KMS-11 (cell line): ENCODE measurements around the gene TFEB.

Source experiments
- H2AFZ ChIP-seq: fragments of 200-600 bp; sonication (generic); 2 replicates; pipeline ENCODE4 v1.6.1; 2016; ENCODE audit warnings: antibody characterized with exemption, mixed run types, low read depth
- H3K27ac ChIP-seq: fragments of 200-600 bp; sonication (generic); 2 replicates; pipeline ENCODE4 v1.6.1; 2016; ENCODE audit warnings: mild to moderate bottlenecking, mixed run types
- H3K27me3 ChIP-seq: fragments of 200-600 bp; sonication (generic); 2 replicates; pipeline ENCODE4 v1.6.1; 2017; ENCODE audit warnings: mild to moderate bottlenecking, low read depth, mixed run types, moderate library complexity; ENCODE audit not compliant: insufficient read depth
- H3K36me3 ChIP-seq: fragments of 200-600 bp; sonication (generic); 2 replicates; pipeline ENCODE4 v1.6.1; 2017; ENCODE audit warnings: mild to moderate bottlenecking, mixed run types; ENCODE audit not compliant: insufficient read depth
- H3K4me1 ChIP-seq: fragments of 200-600 bp; sonication (generic); 2 replicates; pipeline ENCODE4 v1.6.1; 2016; ENCODE audit warnings: mild to moderate bottlenecking, low read depth, mixed run types; ENCODE audit not compliant: poor library complexity, severe bottlenecking
- H3K4me2 ChIP-seq: fragments of 200-600 bp; sonication (generic); 2 replicates; pipeline ENCODE4 v1.7.0; 2016; ENCODE audit warnings: mild to moderate bottlenecking, mixed run types
- H3K4me3 ChIP-seq: fragments of 200-600 bp; sonication (generic); IDR thresholded peaks from 2 replicates; pipeline ENCODE4 v1.6.1; 2017; ENCODE audit warnings: low read depth, low read length, mixed read lengths; ENCODE audit not compliant: insufficient read depth
- H3K79me2 ChIP-seq: fragments of 200-600 bp; sonication (generic); 2 replicates; pipeline ENCODE4 v1.6.1; 2016; ENCODE audit warnings: low read depth, mixed run types; ENCODE audit not compliant: insufficient read depth
- H3K9ac ChIP-seq: fragments of 200-600 bp; sonication (generic); 2 replicates; pipeline ENCODE4 v1.6.1; 2016; ENCODE audit warnings: mild to moderate bottlenecking, mixed run types
- H4K20me1 ChIP-seq: fragments of 200-600 bp; sonication (generic); 2 replicates; pipeline ENCODE4 v1.6.1; 2016; ENCODE audit warnings: mild to moderate bottlenecking, mixed run types; ENCODE audit not compliant: insufficient read depth
- CTCF ChIP-seq: fragments of 200-600 bp; sonication (generic); conservative IDR thresholded peaks from 2 replicates; pipeline ENCODE4 v1.6.1; 2017; ENCODE audit warnings: low read depth, mild to moderate bottlenecking, antibody characterized with exemption, low read length, moderate library complexity, mixed read lengths

The TFEB gene

GRCh38 chr6:41715795-41716515 lies 19.5 kb downstream of the TFEB start:
- Histone ChIP-seq H3K4me1 (peaks cover 35% of the 10 kb centered on the region), H4K20me1 (no peaks in the 10 kb centered on the region), H3K4me2 (peak overlapping the region; percentile 74; the same call in 1 of the 2 replicates), H3K36me3 (no peaks in the 10 kb centered on the region), H3K9ac (no peak overlapping the region), H3K27ac (no peak overlapping the region), H3K4me3 (no peak overlapping the region), H3K27me3 (no peaks in the 10 kb centered on the region), H2AFZ (no peak overlapping the region), H3K79me2 (no peaks in the 10 kb centered on the region)
- TF ChIP-seq CTCF = no peak

DNA sequence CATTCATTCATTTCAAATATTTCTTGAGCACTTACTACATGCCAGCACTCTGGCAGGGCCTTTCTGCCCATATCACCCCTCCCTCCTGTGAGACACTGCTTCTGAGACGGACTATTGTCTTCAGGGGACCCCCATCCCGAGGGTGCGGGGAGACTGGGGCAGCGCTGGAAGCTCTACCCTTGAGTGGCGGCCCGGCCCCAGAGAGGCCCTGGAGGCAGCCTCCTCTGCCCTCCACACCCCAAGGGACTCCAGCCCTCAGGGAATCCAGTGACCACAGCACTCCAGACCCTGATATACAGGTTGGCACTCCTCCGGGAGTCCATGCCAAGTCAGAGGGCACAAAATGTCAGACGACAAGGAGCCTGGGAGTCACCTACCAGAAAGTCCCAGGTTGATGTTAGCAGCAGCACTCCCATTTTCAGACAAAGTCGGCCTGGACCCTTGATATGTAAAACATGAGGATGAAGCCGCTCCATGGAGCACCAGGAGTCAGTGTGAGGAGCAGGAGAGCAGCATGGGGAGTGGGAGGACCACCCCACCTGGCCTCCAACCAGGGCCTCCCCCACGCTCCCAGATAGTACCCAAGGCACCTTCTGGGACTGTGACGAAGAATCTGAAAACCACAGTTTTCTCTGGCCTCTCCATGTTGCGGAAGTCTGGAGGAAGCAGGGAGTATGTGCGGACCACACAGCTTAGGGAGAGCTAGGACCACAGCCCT lies 20.7 kb downstream of the TFEB start:
- Histone ChIP-seq H2AFZ (no peak overlapping the region), H4K20me1 (no peaks in the 10 kb centered on the region), H3K27ac (no peak overlapping the region), H3K4me3 (no peak overlapping the region), H3K4me2 (no peak overlapping the region), H3K79me2 (no peaks in the 10 kb centered on the region), H3K27me3 (no peaks in the 10 kb centered on the region), H3K9ac (no peak overlapping the region), H3K4me1 (peaks cover 32% of the 10 kb centered on the region), H3K36me3 (no peaks in the 10 kb centered on the region)
- no peak for TF ChIP-seq CTCF

GRCh38 chr6:41713650-41714291 lies 21.6 kb downstream of the TFEB start:
- Histone ChIP-seq H3K4me3 (no peak overlapping the region), H3K9ac (no peak overlapping the region), H3K27me3 (no peaks in the 10 kb centered on the region), H4K20me1 (no peaks in the 10 kb centered on the region), H3K4me1 (peaks cover 30% of the 10 kb centered on the region), H3K36me3 (no peaks in the 10 kb centered on the region), H2AFZ (no peak overlapping the region), H3K27ac (no peak overlapping the region), H3K79me2 (no peaks in the 10 kb centered on the region), H3K4me2 (no peak overlapping the region)
- TF ChIP-seq CTCF = no peak

DNA sequence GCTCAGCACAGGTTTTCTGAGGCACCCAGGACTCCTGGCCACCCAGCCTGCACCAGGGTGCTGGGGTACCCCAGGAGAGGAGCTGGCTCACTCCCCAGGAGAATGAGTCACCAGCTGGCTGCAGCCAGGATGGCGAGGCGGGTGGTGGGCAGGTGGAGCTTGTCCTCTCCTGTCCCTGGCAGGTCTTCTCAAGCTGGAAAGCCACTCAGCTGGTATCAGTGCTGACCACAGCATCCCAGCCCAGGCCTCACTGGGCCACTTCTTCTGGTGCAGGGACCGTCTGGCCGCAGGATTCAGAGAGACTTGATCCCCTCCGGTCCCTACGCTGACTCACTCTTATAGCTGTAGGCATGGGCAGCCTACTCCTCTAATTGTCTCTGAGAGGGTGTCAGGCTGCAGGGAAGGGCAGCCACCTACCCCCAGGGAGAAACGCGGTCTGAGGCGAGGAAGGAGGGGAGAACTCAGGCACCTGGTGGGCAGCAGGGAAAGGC lies 22.2 kb downstream of the TFEB start:
- Histone ChIP-seq H4K20me1 (no peaks in the 10 kb centered on the region), H3K79me2 (no peaks in the 10 kb centered on the region), H2AFZ (no peak overlapping the region), H3K27ac (no peak overlapping the region), H3K4me1 (peaks cover 29% of the 10 kb centered on the region), H3K27me3 (no peaks in the 10 kb centered on the region), H3K4me2 (no peak overlapping the region), H3K36me3 (no peaks in the 10 kb centered on the region), H3K9ac (no peak overlapping the region), H3K4me3 (no peak overlapping the region)
- TF ChIP-seq CTCF = no peak
